Measurements from ENCODE around the gene OR52D1.

Gene OR52D1

DNA sequence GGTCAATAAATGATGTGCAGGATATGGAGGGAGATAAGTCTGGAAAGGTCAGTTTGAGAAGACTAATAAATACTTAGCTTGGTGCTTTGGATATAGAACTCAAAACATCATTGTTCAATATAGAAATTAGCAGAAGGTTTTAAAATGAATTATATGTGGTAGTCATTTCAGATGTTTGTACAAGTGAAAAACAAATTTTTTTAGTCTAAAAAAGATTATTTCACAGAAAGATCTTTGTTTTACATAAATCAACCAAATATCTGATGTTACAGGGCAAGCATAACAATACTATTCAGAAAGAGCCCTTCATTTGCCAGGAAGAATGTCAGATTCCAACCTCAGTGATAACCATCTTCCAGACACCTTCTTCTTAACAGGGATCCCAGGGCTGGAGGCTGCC is at the start of gene OR52D1:
TSS of gene OR52D1 (plus strand) at position 301 of the 400 bp plus-strand sequence. CDS start at position 323, 22 bp downstream.
- no peak for DNase-seq (ENCODE audit: low spot score)

DNA sequence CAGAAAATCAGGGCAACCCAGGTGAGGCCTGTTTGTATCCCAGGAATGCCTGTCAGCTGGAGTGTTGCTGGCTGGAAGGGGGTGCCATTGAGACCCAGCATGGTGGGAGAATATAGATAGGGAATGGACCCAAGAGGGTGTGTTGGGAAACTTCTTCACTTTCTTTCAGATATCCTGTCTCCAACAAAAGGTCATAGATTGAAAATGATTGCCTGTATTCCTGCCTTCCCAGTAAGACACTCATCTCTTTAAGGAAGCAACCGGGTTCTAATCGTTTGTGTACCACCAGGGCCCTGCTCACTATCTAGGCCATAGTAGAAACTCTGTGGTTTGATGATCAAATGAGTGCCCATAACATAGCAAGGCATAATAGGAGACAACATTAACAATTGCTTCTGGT is 47.1 kb upstream of the OR52D1 start, which contains the start of gene OR51I1:
TSS of gene OR51I1 (minus strand) at position 101 of the 400 bp plus-strand sequence. CDS start at position 101, 0 bp downstream.
- DNase-seq (ENCODE audit: low spot score), result no peak

DNA sequence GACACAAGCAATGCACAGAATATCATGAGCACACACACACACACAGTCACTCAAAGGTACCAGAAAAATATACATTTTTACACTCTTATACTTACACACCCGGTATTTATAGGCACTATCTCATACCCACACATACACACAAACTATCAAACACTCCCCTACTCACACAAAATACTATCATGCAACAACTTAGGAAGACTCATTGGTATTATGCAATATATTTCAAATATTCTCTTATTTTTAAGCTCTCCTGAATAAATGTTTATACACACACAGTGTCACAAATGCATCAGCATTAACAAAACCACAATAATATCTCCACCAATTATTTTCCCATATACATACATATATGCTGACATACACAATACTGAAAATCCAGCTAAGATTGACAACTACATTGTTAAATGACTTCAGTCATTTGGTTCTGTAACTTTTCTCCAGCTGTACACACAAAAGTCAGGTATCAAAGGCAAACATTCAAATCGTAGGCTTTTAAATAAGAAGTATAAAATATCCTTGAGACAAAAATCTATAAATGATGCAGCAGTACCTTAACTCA is 44.6 kb upstream of the OR52D1 start:
- no peak for DNase-seq (ENCODE audit: low spot score)

DNA sequence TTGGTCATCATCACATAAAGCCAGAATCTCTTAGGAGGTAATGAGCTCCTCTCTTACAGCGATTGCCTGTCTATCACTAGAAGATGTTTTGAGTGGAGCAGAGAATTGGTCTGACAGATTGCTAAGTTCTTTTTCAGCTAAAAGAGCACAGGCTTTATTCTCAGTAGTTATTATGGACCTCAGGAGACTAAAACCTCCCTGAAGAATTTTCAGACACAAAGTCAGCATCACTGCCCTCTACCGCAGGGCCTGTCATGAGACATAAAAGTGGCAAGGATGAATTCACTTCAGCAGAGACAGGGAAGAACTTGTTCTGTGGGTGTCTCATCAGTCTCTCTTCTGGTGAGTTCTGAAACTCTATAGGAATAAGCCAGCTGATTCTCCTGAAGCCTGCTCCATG is 39.5 kb upstream of the OR52D1 start, which contains the start of gene OR51I2:
TSS of gene OR51I2 (plus strand) at position 301 of the 400 bp plus-strand sequence. CDS start 4,166 bp downstream, outside the sequence.
- DNase-seq (ENCODE audit: low spot score), result no peak

DNA sequence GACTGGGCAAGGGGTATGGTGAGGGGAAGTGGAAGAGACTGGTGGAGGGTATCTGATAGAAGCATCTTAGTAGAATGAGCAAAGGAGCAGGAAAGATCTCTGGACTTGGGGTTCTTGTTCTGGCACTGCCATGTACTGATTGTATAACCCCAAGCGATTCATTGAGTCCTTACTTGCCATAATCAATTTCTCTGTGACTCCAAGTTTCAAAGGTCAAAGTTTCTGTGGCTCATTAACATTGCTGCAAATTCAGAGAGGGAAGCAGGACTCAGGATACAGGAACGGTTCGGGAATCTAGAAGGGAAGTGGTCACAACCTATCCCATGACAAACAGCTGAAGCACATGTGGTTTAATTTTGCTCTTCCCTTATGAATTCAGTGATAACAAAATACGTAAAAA is 39.1 kb upstream of the OR52D1 start:
- DNase-seq (ENCODE audit: low spot score), result no peak

DNA sequence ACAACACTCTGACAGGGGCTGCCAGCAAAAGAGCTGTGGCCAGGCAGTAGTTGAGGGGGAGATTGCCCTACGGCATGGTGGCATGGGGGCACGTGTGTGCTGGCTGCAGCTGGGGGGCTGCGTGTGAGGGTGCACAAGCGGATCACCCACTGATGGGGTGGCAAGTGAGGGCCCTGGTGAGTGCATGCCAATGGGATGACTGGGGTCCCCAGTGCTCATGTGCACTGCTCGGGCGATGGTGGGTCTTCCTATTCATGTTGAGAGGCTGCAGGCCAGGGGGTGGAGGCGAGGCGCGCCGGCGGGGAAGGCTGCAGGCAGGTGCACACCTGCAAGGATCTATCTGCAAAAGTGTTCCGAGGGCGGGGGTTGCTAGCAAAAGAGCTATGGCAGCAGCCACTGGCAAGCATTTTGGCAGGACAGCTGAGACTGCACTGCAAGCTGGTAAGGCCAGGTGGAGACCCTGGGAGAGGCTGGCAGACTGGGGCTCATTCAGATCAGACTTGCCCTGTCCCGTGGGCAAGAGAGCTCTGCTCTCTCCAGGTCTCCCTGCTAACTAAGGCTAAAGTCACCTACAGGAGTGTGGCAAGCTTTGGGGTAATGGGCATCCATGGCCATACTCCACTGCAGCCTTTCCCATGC is 27.4 kb upstream of the OR52D1 start:
- DNase-seq (ENCODE audit: low spot score), result no peak

DNA sequence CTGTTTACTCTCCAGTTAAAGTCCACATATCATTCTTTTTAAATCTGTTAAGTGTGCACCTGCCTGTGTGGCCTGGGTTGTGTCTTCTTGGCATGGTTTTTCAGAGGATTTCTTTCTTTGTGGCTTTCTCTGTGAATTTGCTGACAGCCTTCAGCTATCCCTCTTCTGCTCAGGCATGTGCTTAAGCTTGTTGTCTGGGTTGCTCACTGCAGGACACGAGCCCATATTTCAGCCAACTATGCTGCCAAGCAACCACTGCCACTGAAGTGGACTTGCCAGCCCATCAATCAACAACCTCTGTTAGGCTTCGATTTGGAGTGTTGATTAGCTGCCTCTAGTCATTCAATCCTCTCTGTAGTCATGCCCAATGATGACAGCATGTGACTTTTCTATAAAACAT is 21.0 kb upstream of the OR52D1 start:
- no peak for DNase-seq (ENCODE audit: low spot score)

DNA sequence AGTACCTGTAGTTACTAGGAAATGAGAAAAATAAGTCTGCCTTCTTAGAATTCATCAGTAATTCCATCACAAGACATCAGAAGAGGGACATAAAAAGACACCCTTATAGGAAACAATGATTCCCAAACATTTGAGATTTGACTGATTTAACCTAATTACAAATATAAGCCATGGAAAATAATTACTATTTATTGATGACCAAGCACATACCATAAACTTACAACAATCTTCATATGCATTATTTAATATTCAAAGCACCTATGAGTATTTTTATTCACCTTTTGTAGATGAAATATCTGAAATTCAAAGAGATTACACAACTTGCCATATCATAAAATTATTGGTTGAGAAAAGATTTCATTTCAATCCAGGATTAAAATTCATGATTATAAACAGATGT is 14.6 kb upstream of the OR52D1 start:
- no peak for DNase-seq (ENCODE audit: low spot score)

DNA sequence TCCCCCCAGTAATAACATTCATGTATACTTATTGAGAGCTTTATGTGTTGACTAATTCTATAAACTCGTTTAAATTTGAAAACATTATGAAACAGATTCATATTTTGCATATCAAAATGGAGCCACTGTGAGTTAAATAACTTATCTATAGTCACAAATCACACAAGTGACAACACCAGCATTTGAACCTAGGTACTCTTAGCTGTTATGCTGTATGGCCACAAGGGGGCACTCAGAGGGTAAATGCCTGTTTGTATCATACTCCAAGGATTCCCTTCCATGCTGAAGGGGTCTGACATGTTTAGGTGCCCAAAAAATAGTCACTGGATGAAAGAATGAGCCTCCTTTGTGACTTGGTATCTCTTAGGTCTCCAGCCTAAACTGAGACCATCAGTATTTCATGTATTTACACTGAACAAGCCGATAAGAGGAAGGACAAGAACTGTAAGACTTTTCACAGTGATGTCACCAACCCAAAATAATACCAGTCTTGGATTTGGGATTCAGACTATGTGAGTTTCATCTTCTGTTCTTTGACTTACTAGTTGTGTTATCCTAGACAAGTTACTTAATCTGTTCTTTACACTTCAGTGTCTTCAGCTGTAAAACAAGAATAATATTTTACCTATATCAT is 12.2 kb upstream of the OR52D1 start:
- peak; percentile 2 for DNase-seq (ENCODE audit: low spot score)

DNA sequence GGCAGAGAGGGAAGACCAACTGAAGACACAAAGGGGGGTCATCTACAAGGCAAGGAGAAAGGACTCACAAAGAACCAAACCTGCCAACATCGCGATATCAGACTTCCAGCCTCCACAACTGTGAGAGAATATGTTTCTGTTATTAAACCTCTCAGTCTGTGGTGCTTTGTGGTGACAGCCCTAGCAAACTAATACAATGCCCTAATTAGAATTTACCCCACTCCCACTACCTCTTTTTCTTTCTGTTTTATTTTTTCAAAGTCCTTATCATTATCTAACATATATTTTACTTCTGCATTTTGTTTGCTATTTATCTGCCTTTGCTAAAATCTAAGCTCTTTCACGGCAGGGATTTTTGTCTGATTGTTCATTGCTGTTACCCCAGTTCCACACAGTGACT is 2.5 kb upstream of the OR52D1 start:
- no peak for DNase-seq (ENCODE audit: low spot score)

DNA sequence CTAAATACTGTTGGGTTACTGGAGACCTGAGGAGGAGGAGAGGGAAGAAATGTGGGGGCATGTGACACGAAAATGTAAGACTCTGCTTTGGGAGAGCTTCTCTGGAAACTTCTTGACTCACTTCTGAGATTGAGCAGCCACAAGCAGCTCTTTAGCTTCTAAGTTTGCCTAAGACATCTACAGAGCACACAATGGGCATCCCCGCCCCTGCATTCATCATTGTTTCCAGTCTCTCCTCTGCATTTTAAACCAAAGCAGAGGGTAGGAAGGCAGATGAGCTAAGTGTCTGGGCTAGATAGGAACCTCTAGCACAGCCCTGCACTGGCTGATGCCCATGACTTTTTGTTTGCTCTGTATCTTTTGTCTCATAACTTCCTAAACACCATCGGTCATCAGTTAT is 2.1 kb upstream of the OR52D1 start:
- DNase-seq (ENCODE audit: low spot score), result no peak

DNA sequence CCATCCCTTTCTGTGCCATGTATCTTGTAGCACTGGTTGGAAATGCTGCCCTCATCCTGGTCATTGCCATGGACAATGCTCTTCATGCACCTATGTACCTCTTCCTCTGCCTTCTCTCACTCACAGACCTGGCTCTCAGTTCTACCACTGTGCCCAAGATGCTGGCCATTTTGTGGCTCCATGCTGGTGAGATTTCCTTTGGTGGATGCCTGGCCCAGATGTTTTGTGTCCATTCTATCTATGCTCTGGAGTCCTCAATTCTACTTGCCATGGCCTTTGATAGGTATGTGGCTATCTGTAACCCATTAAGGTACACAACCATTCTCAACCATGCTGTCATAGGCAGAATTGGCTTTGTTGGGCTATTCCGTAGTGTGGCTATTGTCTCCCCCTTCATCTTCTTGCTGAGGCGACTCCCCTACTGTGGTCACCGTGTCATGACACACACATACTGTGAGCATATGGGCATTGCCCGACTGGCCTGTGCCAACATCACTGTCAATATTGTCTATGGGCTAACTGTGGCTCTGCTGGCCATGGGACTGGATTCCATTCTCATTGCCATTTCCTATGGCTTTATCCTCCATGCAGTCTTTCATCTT is 414 bp downstream of the OR52D1 start:
- DNase-seq (ENCODE audit: low spot score), result no peak

DNA sequence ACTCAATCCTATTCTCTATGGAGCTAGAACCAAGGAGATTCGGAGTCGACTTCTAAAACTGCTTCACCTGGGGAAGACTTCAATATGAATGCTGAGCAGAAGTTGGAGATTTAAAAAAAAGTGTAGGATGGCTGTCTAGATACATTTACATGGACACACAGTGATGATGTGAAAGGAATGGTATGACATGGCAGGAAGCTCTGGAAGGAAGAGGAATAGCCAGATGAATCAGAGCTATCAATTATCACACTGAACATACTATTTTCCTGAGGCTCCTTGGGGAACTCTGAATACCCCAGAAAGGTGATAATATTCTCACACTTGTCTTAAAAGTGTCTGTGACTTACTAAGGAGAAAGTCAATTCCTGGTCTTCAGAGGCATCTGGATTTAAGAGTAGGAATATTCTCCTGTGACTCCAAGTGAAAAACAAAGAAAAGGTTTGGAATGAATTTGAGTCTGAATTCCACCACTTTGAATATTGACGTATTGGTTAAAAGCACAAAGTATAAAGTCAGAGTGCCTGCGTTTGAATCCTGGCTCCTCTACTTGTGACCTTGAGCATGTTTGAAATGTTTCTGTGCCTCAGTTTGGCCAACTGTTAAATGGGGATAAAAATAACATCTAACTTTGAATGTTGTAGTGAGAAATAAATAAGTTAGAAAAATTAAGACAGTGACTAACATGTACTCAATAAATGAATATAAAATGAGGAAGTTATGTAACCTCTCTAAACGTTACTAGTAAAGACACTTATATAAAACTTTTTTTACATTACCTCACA is 1.3 kb downstream of the OR52D1 start:
- DNase-seq (ENCODE audit: low spot score), result no peak

DNA sequence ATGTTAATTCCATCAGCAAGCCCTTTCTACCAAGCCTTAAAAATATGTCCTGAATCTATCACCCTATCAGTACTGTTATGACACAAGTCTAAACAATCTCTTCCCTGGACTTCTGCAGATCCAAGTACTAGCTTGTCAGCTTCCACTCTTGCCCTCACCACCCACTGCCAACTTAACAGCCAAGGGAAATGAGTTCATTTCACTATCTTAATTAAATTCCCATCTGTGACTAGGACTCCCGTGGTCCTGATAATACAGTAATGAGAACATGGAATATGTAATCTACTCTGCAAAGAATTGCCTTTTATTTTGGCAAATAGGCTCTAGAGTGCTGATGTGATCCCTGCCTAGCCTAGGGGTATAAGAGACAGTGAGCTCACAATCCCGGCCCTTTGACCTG is 11.2 kb downstream of the OR52D1 start:
- DNase-seq (ENCODE audit: low spot score), result no peak

DNA sequence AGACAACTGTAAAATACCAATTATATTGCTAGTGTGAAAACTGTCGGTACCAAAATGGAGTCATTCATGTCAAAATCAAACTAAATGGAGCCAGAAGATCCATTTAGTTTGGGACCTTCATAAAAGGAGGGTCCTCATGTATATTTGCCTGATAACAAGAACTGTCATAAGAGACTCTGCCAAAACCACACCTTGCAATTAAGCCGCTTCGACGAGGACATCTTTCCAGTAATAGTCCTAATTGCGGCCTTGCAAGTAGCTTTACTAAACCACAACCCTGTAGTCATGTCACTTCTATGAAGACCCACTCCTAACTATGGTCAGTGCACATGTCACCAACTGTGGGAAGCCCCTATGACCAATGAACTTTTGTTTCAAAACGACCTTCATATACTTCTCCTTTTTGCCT is 11.9 kb downstream of the OR52D1 start:
- DNase-seq (ENCODE audit: low spot score), result no peak

DNA sequence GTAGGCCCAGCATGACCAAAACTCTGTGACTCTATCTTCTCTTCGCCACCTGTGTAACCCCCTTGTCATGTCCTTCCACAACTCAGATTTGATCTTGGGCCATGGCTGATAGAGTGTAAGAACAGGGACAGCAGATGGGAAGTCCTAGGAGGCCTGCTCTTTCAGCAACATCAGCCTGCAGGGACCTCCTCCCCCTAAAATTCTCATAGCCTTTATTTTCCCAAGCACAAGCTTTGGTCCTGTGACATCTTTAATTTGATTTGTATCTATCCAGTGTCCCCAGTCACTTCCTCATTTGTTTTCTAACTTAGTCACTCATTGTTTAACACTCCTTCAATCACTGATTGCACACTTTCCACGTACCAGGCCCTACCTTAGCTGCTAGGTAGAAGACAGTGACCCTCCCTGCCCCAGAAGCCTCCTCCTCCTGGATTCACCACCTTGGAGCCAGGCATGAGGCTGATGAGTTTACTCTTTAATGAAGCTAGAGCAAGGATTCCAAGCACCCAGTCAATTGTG is 16.0 kb downstream of the OR52D1 start:
- no peak for DNase-seq (ENCODE audit: low spot score)

DNA sequence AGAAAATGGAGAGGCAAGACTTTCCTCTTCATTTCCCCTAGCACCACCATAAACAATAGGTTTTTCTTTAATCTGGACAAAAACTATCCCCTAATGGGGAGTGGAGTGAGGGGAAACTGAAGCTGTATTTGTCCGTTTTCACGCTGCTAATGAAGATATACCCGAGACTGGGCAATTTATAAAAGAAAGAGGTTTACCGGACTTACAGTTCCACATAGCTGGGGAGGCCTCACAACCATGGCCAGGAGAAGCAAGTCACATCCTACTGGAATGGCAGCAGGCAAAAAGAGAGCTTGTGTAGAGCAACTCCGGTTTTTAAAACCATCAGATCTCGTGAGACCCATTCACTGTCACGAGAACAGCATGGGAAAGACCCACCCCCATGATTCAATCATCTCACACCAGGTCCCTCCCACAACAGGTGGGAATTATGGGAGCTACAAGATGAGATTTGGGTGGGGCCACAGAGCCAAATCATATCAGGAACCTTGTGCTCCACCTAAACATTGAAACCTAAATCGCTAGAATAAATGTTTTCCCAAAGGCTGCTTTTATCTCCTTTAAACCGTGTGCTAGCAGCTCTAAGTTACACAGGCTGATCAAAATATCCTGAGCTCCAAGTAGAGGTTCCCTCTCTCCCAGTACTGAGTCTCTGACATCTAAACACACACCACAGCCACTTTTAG is 17.0 kb downstream of the OR52D1 start:
- no peak for DNase-seq (ENCODE audit: low spot score)

DNA sequence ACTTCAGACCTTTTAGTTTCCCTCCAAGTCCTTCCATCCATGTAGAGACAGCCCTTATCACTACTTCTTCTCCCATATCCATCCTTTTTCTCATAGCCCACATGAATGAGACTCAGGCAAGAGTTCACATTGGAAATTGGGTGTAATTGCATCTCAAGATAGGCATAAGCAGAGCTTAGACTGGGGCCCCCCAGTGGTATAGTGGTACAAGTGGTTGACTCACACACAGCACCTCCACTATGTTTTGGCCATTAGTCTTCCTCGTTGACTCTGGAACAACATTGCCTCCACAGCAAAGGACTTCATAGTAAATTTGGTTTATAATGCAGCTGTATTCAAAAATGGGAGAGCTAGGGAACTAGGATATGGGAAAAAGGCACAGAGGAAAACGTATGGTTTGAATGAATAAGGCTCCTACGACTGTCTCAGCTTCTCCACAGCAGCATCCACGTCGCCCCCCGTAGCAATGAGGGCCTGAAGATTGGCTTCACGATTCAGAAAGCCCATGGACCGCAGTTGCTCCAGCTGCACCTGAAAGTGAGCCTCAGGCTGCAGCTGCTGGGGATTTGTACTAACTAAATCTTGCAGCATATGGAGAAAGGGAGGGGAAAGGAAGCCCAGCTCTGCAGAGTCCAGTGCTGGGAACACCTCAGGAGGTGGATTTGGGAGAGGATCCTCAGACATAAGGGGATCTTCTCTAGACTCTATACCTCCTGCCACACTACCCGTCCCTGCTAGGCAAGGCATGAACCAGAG is 18.9 kb downstream of the OR52D1 start:
- no peak for DNase-seq (ENCODE audit: low spot score)

DNA sequence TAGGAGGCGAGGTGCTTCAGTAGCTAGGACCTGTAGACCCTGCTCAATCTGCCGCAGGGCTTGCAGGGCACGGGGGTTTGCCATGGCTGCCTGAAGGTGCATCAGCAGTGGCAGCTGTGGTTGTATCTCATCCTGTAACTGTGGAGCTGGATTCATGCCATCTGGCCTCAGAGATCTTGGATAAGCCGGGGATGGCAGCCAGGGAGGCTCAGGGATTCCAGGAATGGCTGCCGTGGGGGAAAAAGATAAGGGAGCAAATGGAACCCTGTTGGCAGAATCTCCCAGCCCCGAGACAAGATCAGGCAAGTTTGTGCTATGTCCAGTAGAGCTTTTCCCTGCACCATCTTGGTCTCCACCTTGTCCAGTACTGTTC is 19.4 kb downstream of the OR52D1 start:
- no peak for DNase-seq (ENCODE audit: low spot score)

DNA sequence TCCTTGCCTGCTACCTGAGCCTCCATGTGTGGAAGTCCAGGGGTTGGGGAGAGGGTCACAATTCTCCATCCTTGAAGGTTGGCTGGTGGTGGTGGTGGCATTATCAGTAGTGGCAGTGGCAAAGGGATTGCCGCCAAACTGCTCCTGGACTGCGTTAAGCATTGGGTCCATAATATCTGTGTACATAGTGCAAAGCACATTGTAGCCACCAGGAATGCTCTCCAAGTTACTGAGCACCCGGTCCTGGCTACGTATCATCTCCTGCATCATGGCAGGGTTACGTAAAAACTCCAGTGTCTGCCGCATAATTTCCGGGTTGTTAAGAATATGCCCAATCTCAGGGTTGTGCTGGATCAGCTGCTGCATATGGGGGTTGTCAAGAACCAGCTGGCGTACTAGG is 20.1 kb downstream of the OR52D1 start:
- no peak for DNase-seq (ENCODE audit: low spot score)

DNA sequence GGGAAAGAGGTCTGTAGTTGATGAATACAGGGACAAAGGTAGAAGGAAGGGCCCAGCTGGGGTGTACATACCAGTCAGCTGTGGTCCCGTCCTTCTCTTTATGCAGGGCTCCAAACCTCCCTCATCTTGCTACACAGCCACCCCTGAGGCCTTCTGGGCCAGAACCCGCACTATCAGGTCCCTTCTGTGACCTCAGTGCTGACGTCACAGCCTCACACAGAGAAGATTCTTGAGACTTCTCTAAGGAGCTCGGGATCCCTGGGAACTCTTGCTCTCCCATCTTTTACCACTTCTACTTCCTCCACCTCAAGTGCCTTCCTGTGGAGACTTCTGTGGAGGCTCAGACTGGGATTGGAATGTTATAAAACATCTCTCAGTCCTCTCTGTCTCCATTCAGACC is 21.3 kb downstream of the OR52D1 start, which contains the start of gene UBQLN3:
TSS of gene UBQLN3 (minus strand) at position 155 of the 400 bp plus-strand sequence. CDS start 399 bp downstream, outside the sequence.
- no peak for DNase-seq (ENCODE audit: low spot score)
